GM21825 (cell line): ENCODE results near the gene SDC4.

Source experiments
- ATAC-seq: cut with Tn5 transposase; IDR thresholded peaks from one replicate; pipeline ENCODE4 v1.9.1; 2021; ENCODE audit warnings: mild to moderate bottlenecking, moderate library complexity; ENCODE audit not compliant: unreplicated experiment

SDC4 gene

GRCh38 chr20:45347936-45348778 lies at the start of gene SDC4:
Gene SDC4 (minus strand): TSS chr20:45348424. CDS start chr20:45348384, 40 bp downstream.
- ATAC-seq: no peak

- no peak for ATAC-seq
These were observed 46.8 kb upstream of the SDC4 start for GRCh38 chr20:45395114-45395415.

GRCh38 chr20:45394221-45395113 lies 46.2 kb upstream of the SDC4 start:
- no peak for ATAC-seq

- ATAC-seq: no peak
These were observed 44.5 kb upstream of the SDC4 start for GRCh38 chr20:45392733-45393132.

GRCh38 chr20:45391559-45391958 lies 43.3 kb upstream of the SDC4 start:
- no peak for ATAC-seq

GRCh38 chr20:45390931-45391330 lies 42.7 kb upstream of the SDC4 start:
- no peak for ATAC-seq

- no peak for ATAC-seq
These were observed 39.0 kb upstream of the SDC4 start for GRCh38 chr20:45387274-45387673.

GRCh38 chr20:45378191-45378590 lies 30.0 kb upstream of the SDC4 start, which contains the start of gene TP53TG5:
Gene TP53TG5 (minus strand): TSS chr20:45378325. CDS start chr20:45378236, 89 bp downstream.
- ATAC-seq: no peak

GRCh38 chr20:45377269-45377668 lies 29.0 kb upstream of the SDC4 start:
- no peak for ATAC-seq

- no peak for ATAC-seq
These were observed 26.7 kb upstream of the SDC4 start for GRCh38 chr20:45374966-45375365.

GRCh38 chr20:45374101-45374467 lies 25.9 kb upstream of the SDC4 start:
- no peak for ATAC-seq

- ATAC-seq: peak; percentile 61
These were observed 25.3 kb upstream of the SDC4 start for GRCh38 chr20:45373353-45374100.

- ATAC-seq: no peak
These were observed 24.6 kb upstream of the SDC4 start for GRCh38 chr20:45372646-45373352.

- no peak for ATAC-seq
These were observed 24.0 kb upstream of the SDC4 start for GRCh38 chr20:45372241-45372640.

- ATAC-seq: no peak
These were observed 22.4 kb upstream of the SDC4 start for GRCh38 chr20:45370571-45371160.

GRCh38 chr20:45368221-45368980 lies 20.2 kb upstream of the SDC4 start:
- ATAC-seq: peak; percentile 63

- ATAC-seq: no peak
These were observed 18.9 kb upstream of the SDC4 start for GRCh38 chr20:45367126-45367525.

- no peak for ATAC-seq
These were observed 18.4 kb upstream of the SDC4 start for GRCh38 chr20:45366631-45367030.

GRCh38 chr20:45366192-45366591 lies 18.0 kb upstream of the SDC4 start:
- ATAC-seq: no peak
